Osteoblast (primary cell): ENCODE measurements around the gene SLC39A11. TPM values are rescaled to one million over a fixed set of nuclear protein-coding genes. Genes with fewer than 3 reads are reported as not detected.

Source experiments
- DNase-seq: peaks from one replicate; pipeline ENCODE4 v3.0.0; 2011; ENCODE audit warnings: low spot score, mixed read lengths; ENCODE audit not compliant: insufficient read length; ENCODE audit errors: missing footprints
- H2AFZ ChIP-seq: 2 replicates; pipeline ENCODE4 v1.6.0; 2011; ENCODE audit warnings: mild to moderate bottlenecking, low read length
- H3K27ac ChIP-seq: 2 replicates; pipeline ENCODE4 v1.5.1; 2011; ENCODE audit warnings: mild to moderate bottlenecking, low read depth, low read length, moderate library complexity
- H3K27me3 ChIP-seq: 2 replicates; pipeline ENCODE4 v1.6.0; 2012; ENCODE audit warnings: mild to moderate bottlenecking, control low read depth, inconsistent platforms, low read length, moderate library complexity; ENCODE audit not compliant: insufficient read depth
- H3K36me3 ChIP-seq: 2 replicates; pipeline ENCODE4 v1.5.1; 2011; ENCODE audit warnings: mild to moderate bottlenecking, low read length, control low read depth, moderate library complexity; ENCODE audit not compliant: insufficient read depth
- H3K4me1 ChIP-seq: 2 replicates; pipeline ENCODE4 v1.5.1; 2011; ENCODE audit warnings: mild to moderate bottlenecking, low read length, control low read depth, moderate library complexity; ENCODE audit not compliant: insufficient read depth
- H3K4me2 ChIP-seq: 2 replicates; pipeline ENCODE4 v1.6.0; 2011; ENCODE audit warnings: mild to moderate bottlenecking, low read length; ENCODE audit not compliant: insufficient read depth
- H3K4me3 ChIP-seq: fragments of 200-600 bp; sonication (generic); 3 replicates; pipeline ENCODE4 v1.5.1; 2012; ENCODE audit warnings: mild to moderate bottlenecking, low read length, inconsistent platforms; ENCODE audit not compliant: insufficient read depth
- H3K79me2 ChIP-seq: 2 replicates; pipeline ENCODE4 v1.6.0; 2012; ENCODE audit warnings: mild to moderate bottlenecking, low read length, control low read depth, inconsistent platforms; ENCODE audit not compliant: insufficient read depth
- H3K9me3 ChIP-seq: 2 replicates; pipeline ENCODE4 v1.5.1; 2011; ENCODE audit warnings: low read depth, low read length, control low read depth
- H4K20me1 ChIP-seq: 2 replicates; pipeline ENCODE4 v1.6.0; 2012; ENCODE audit warnings: mild to moderate bottlenecking, low read length, control low read depth; ENCODE audit not compliant: insufficient read depth
- total RNA-seq: library from RNA; depleted of rRNA; stranded (reverse); fragments of >200 nt; gene quantifications from 2 replicates; pipeline ENCODE4 v1.2.3, GENCODE V29; 2012
- TF ChIP-seq, protein P1 (sequence below): IDR thresholded peaks from 2 replicates; pipeline ENCODE4 v1.5.1; 2011; ENCODE audit warnings: mild to moderate bottlenecking, low read depth, low read length, moderate library complexity; ENCODE audit errors: extremely low read depth

Gene SLC39A11
- total RNA-seq, 1 donor, result 27.1 TPM

DNA sequence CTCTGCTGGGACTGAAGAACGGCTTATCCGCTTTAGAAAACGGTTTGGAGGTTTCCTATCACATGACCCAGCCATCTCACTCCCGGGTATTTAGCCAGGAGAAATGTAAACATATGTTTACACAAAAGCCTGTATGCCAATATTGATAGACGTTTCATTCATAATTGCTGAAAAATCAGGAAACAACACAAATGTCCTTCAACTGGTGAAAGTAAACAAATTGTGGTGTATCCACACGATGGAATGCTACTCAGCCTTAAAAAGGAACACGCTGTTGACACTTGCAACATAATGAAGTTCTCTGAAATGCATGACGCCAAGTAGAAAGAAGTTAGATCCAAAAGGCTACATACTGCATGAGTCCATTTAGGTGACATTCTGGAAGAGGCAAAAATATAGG, 157.6 kb downstream of the SLC39A11 start:
- Histone ChIP-seq H3K4me3 (no peak overlapping the region), H3K27me3 (no peaks in the 10 kb centered on the region), H3K36me3 (no peaks in the 10 kb centered on the region), H3K4me1 (no peaks in the 10 kb centered on the region), H3K4me2 (no peak overlapping the region), H3K27ac (no peak overlapping the region), H4K20me1 (peaks cover 10% of the 10 kb centered on the region), H3K9me3 (no peaks in the 10 kb centered on the region), H2AFZ (no peak overlapping the region), H3K79me2 (no peaks in the 10 kb centered on the region)
- TF ChIP-seq, protein P1, sequence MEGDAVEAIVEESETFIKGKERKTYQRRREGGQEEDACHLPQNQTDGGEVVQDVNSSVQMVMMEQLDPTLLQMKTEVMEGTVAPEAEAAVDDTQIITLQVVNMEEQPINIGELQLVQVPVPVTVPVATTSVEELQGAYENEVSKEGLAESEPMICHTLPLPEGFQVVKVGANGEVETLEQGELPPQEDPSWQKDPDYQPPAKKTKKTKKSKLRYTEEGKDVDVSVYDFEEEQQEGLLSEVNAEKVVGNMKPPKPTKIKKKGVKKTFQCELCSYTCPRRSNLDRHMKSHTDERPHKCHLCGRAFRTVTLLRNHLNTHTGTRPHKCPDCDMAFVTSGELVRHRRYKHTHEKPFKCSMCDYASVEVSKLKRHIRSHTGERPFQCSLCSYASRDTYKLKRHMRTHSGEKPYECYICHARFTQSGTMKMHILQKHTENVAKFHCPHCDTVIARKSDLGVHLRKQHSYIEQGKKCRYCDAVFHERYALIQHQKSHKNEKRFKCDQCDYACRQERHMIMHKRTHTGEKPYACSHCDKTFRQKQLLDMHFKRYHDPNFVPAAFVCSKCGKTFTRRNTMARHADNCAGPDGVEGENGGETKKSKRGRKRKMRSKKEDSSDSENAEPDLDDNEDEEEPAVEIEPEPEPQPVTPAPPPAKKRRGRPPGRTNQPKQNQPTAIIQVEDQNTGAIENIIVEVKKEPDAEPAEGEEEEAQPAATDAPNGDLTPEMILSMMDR, result no peak
- no peak for DNase-seq

DNA sequence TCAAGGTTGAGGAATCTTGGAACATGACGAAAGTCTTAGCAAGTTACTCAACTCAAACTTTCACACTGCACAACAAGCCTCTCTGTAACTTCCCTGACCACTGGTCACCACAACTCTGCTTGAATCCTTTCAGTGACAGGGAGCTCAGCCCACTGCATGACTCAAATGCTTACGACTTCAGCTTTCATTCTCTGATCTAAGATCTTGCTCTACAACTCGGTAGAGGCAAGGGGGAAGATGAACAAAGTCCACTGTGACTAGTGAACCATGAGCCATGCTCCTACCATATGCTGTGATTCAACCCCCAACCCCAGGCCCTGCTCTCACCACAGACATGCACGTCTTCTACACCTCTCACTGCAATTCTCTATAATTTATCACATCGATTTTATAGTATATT, 160.9 kb downstream of the SLC39A11 start:
- H3K9me3 ChIP-seq, result no peaks in the 10 kb centered on the region
- H4K20me1 ChIP-seq, result peaks cover 13% of the 10 kb centered on the region
- DNase-seq, result no peak
- no peaks in the 10 kb centered on the region for H3K27me3 ChIP-seq
- H3K27ac ChIP-seq, result no peak overlapping the region
- H3K4me1 ChIP-seq, result no peaks in the 10 kb centered on the region
- H3K79me2 ChIP-seq, result no peaks in the 10 kb centered on the region
- no peak overlapping the region for H3K4me3 ChIP-seq
- H3K36me3 ChIP-seq, result no peaks in the 10 kb centered on the region
- TF ChIP-seq, protein P1, result no peak
- H2AFZ ChIP-seq, result no peak overlapping the region
- H3K4me2 ChIP-seq, result no peak overlapping the region

DNA sequence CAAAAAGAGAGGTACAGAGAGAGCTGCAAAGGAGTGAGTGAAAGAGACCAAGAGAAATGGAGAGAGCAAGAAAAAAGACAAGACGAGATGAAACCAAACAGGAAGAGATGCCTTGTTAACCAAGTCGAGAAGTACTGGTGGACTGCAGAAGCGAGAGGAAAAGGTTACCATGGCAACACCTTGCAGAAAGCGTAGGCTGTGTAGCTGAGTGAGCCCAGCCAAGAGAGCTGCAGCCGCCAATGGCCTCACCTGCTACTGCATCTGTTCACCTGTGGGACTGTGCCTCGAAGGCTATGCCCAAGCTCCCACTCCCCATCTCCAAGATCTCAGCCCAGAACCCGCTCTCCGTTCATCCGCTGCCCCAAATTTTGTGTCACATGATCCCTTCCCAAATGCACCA, 161.3 kb downstream of the SLC39A11 start:
- Histone ChIP-seq H3K79me2 (no peaks in the 10 kb centered on the region), H3K27me3 (no peaks in the 10 kb centered on the region), H3K4me3 (no peak overlapping the region), H3K36me3 (no peaks in the 10 kb centered on the region), H3K27ac (no peak overlapping the region), H3K4me2 (no peak overlapping the region), H4K20me1 (peaks cover 13% of the 10 kb centered on the region), H2AFZ (no peak overlapping the region), H3K4me1 (no peaks in the 10 kb centered on the region), H3K9me3 (no peaks in the 10 kb centered on the region)
- TF ChIP-seq, protein P1, result no peak
- no peak for DNase-seq

- no peak overlapping the region for H3K4me3 ChIP-seq
- no peak for DNase-seq
- no peaks in the 10 kb centered on the region for H3K9me3 ChIP-seq
- H2AFZ ChIP-seq, result no peak overlapping the region
- TF ChIP-seq, protein P1, result no peak
- no peak overlapping the region for H3K4me2 ChIP-seq
- H3K4me1 ChIP-seq, result no peaks in the 10 kb centered on the region
- H3K27ac ChIP-seq, result no peak overlapping the region
- no peaks in the 10 kb centered on the region for H3K79me2 ChIP-seq
- H3K36me3 ChIP-seq, result no peaks in the 10 kb centered on the region
- H4K20me1 ChIP-seq, result peaks cover 13% of the 10 kb centered on the region
- H3K27me3 ChIP-seq, result no peaks in the 10 kb centered on the region
Measured at GRCh38 chr17:72930031-72930430, 162.5 kb downstream of the SLC39A11 start.
